ENCODE measurements around the gene KCNAB1. TPM values are rescaled to one million over a fixed set of nuclear protein-coding genes. Genes with fewer than 3 reads are reported as not detected.
"Not testable (repeated sequence)": the region's sequence is repeated elsewhere in the genome, so short reads cannot be mapped to it uniquely, and the experiment has no call there.

Gene KCNAB1
- total RNA-seq, 2 donors from 2014 or later = not detected

DNA sequence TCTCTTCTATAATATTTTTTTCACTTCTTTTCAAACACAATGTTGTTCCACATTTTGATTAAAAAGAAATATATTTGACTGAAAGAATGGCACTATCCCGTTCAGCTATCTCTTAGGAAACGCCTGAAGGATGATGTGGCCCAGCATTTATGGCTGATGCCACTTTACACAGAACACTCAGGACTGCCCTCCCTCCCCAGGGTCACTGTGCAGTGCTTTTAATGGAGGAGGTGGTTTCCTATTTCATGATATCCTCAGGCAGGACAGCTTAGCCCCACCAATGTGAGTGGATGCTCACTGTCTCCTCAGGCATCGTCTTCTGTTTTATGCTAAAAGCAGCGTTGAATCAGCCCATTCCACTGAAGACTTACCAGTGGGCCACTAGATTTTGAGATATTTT is 135.9 kb downstream of the KCNAB1 start:
- ATAC-seq (replicated peaks in 1 of 2) = no peak
- H3K4me1 Mint-ChIP-seq (ENCODE audit: low read depth) = no peaks in the 10 kb centered on the region

GRCh38 chr3:156256945-156257344 is 136.6 kb downstream of the KCNAB1 start:
- ATAC-seq (replicated peaks in 1 of 2) = no peak
- Mint-ChIP-seq H3K4me3 (no peak overlapping the region), H3K4me1 (ENCODE audit: low read depth) (no peaks in the 10 kb centered on the region), H3K27ac (no peak overlapping the region), H3K27me3 (ENCODE audit: low read depth) (no peaks in the 10 kb centered on the region), H3K9me3 (no peaks in the 10 kb centered on the region), H3K36me3 (ENCODE audit: insufficient read depth in 2 of 2) (no peaks in the 10 kb centered on the region)
- no peak for DNase-seq

More for the DNA sequence above, 135.9 kb downstream of the KCNAB1 start:
- H3K27ac Mint-ChIP-seq = no peak overlapping the region
- no peaks in the 10 kb centered on the region for H3K9me3 Mint-ChIP-seq
- H3K4me3 Mint-ChIP-seq = no peak overlapping the region
- H3K36me3 Mint-ChIP-seq (ENCODE audit: insufficient read depth in 2 of 2) = no peaks in the 10 kb centered on the region
- no peak for DNase-seq
- H3K27me3 Mint-ChIP-seq (ENCODE audit: low read depth) = peaks cover 2% of the 10 kb centered on the region

GRCh38 chr3:156258301-156258700 is 137.9 kb downstream of the KCNAB1 start:
- Mint-ChIP-seq H3K4me1 (ENCODE audit: low read depth) (no peaks in the 10 kb centered on the region), H3K36me3 (ENCODE audit: insufficient read depth in 2 of 2) (no peaks in the 10 kb centered on the region), H3K4me3 (no peak overlapping the region), H3K27me3 (ENCODE audit: low read depth) (no peaks in the 10 kb centered on the region), H3K9me3 (no peaks in the 10 kb centered on the region), H3K27ac (no peak overlapping the region)
- no peak for ATAC-seq (replicated peaks in 1 of 2)
- DNase-seq = no peak

- no peaks in the 10 kb centered on the region for H3K4me1 Mint-ChIP-seq (ENCODE audit: low read depth)
- no peaks in the 10 kb centered on the region for H3K9me3 Mint-ChIP-seq
- H3K36me3 Mint-ChIP-seq (ENCODE audit: insufficient read depth in 2 of 2) = no peaks in the 10 kb centered on the region
- no peak overlapping the region for H3K27ac Mint-ChIP-seq
- peaks cover under 1% of the 10 kb centered on the region for H3K27me3 Mint-ChIP-seq (ENCODE audit: low read depth)
- ATAC-seq (replicated peaks in 1 of 2) (no peak), DNase-seq (no peak)
- no peak overlapping the region for H3K4me3 Mint-ChIP-seq
These were observed 139.5 kb downstream of the KCNAB1 start for GRCh38 chr3:156259896-156260295.

- H3K4me1 Mint-ChIP-seq (ENCODE audit: low read depth) = no peaks in the 10 kb centered on the region
- H3K27ac Mint-ChIP-seq = no peak overlapping the region
- no peaks in the 10 kb centered on the region for H3K36me3 Mint-ChIP-seq (ENCODE audit: insufficient read depth in 2 of 2)
- no peak for DNase-seq
- H3K4me3 Mint-ChIP-seq = no peak overlapping the region
- no peak for ATAC-seq (replicated peaks in 1 of 2)
- H3K9me3 Mint-ChIP-seq = no peaks in the 10 kb centered on the region
- peaks cover 5% of the 10 kb centered on the region for H3K27me3 Mint-ChIP-seq (ENCODE audit: low read depth)
These were observed 140.0 kb downstream of the KCNAB1 start for GRCh38 chr3:156260331-156260730.

- peaks cover 12% of the 10 kb centered on the region for H3K27me3 Mint-ChIP-seq (ENCODE audit: low read depth)
- H3K4me1 Mint-ChIP-seq (ENCODE audit: low read depth) = no peaks in the 10 kb centered on the region
- H3K27ac Mint-ChIP-seq = no peak overlapping the region
- H3K4me3 Mint-ChIP-seq = no peak overlapping the region
- ATAC-seq (replicated peaks in 1 of 2) = no peak
- DNase-seq = no peak
- H3K36me3 Mint-ChIP-seq (ENCODE audit: insufficient read depth in 2 of 2) = no peaks in the 10 kb centered on the region
- no peaks in the 10 kb centered on the region for H3K9me3 Mint-ChIP-seq
These were observed 144.4 kb downstream of the KCNAB1 start for GRCh38 chr3:156264771-156265170.

DNA sequence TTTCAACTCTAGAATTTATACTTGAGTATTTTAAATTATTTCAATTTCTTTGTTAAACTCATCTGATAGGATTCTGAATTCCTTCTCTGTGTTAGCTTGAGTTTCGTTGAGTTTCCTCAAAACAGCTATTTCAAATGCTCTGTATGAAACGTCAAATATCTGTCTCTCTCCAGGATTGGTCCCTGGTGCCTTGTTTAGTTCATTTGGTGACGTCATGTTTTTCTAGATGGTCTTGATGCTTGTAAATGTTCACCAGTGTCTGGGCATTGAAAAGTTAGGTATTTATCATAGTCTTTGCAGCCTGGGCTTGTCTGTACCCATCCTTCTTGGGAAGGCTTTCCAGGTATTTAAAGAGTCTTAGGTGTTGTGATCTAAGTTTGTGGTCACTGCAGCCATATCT is 151.1 kb downstream of the KCNAB1 start:
- no peaks in the 10 kb centered on the region for H3K4me1 Mint-ChIP-seq (ENCODE audit: low read depth)
- no peak for DNase-seq
- no peak overlapping the region for H3K27ac Mint-ChIP-seq
- no peak for ATAC-seq (replicated peaks in 1 of 2)
- H3K4me3 Mint-ChIP-seq = no peak overlapping the region
- peaks cover 2% of the 10 kb centered on the region for H3K27me3 Mint-ChIP-seq (ENCODE audit: low read depth)
- peaks cover 2% of the 10 kb centered on the region in 2 donors for H3K9me3 Mint-ChIP-seq
- H3K36me3 Mint-ChIP-seq (ENCODE audit: insufficient read depth in 2 of 2) = peaks cover 0 to 2% of the 10 kb centered on the region in 2 donors

- Mint-ChIP-seq H3K4me1 (ENCODE audit: low read depth) (no peaks in the 10 kb centered on the region), H3K4me3 (no peak overlapping the region), H3K9me3 (peaks cover 2% of the 10 kb centered on the region in 2 donors), H3K27me3 (ENCODE audit: low read depth) (peaks cover 8% of the 10 kb centered on the region), H3K27ac (no peak overlapping the region), H3K36me3 (ENCODE audit: insufficient read depth in 2 of 2) (peaks cover 0 to 2% of the 10 kb centered on the region in 2 donors)
- DNase-seq (no peak), ATAC-seq (replicated peaks in 1 of 2) (no peak)
These were observed 151.8 kb downstream of the KCNAB1 start for GRCh38 chr3:156271995-156272719.

DNA sequence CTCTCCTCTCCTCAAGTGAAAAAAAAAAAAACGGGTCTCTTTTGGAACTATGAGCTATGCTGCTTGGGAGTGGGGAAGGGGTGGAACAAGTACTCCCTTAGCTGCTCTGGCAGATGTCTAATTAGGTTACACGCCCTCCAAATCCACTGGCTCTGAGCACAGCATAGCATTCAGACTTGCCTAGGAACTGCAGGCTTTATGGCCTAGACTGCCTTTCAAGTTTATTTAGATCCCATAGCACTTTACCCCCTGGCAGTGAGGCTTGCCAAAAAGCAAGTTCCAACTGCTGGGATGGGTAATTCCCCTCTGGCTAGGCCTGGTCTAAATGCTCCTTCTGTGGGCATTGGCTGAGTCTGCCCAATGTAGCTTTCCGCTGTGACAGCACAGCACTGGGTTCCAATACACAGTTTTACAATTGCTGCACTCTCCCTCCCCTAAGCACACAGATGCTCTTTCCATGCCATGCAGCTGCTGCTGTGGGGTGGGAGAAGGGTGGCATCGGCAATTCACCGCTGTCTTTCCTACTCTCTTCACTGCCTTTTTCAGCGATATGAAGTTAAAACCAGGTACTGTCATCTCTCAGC is 152.8 kb downstream of the KCNAB1 start:
- no peak overlapping the region for H3K27ac Mint-ChIP-seq
- peaks cover 2% of the 10 kb centered on the region in 2 donors for H3K9me3 Mint-ChIP-seq
- no peak for ATAC-seq (replicated peaks in 1 of 2)
- peaks cover 9% of the 10 kb centered on the region for H3K27me3 Mint-ChIP-seq (ENCODE audit: low read depth)
- no peak for DNase-seq
- H3K4me1 Mint-ChIP-seq (ENCODE audit: low read depth) = no peaks in the 10 kb centered on the region
- H3K4me3 Mint-ChIP-seq = no peak overlapping the region
- peaks cover 0 to 2% of the 10 kb centered on the region in 2 donors for H3K36me3 Mint-ChIP-seq (ENCODE audit: insufficient read depth in 2 of 2)

DNA sequence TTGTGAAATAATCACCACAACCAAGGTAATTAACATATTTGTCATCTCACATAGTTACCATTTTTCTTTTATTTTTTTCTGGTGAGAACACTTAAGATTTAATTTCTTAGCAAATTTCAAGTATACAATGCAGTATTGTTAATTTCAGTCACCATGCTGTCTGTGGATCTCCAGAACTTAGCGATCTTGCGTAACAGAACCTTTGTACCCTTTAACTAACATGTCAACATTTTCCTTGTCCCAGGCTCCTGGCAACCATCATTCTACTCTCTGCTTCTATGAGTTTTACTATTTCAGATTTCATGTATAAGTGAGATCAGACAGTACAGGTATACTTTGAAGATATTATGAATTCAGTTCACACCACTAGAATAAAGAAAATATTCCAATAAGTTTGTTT is 154.4 kb downstream of the KCNAB1 start:
- H3K27me3 Mint-ChIP-seq (ENCODE audit: low read depth) = peaks cover 9% of the 10 kb centered on the region

DNA sequence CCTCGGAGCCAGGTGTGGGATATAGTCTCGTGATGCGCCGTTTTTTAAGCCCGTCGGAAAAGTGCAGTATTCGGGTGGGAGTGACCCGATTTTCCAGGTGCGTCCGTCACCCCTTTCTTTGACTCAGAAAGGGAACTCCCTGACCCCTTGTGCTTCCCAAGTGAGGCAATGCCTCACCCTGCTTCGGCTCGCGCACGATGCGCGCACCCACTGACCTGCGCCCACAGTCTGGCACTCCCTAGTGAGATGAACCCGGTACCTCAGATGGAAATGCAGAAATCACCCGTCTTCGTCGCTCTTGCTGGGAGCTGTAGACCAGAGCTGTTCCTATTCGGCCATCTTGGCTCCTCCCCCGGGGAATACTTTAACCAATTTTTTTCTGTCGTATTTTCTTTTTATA is 164.3 kb downstream of the KCNAB1 start:
- H3K9me3 Mint-ChIP-seq; H3K4me3 Mint-ChIP-seq; H3K36me3 Mint-ChIP-seq (ENCODE audit: insufficient read depth in 2 of 2); H3K4me1 Mint-ChIP-seq (ENCODE audit: low read depth); ATAC-seq (replicated peaks in 1 of 2); DNase-seq; H3K27ac Mint-ChIP-seq: not testable (repeated sequence)
- peaks cover 16% of the 10 kb centered on the region for H3K27me3 Mint-ChIP-seq (ENCODE audit: low read depth)

More for the DNA sequence above, 154.4 kb downstream of the KCNAB1 start:
- no peak overlapping the region for H3K27ac Mint-ChIP-seq
- no peak overlapping the region for H3K4me3 Mint-ChIP-seq
- ATAC-seq (replicated peaks in 1 of 2) (no peak), DNase-seq (no peak)
- peaks cover 2% of the 10 kb centered on the region in 2 donors for H3K9me3 Mint-ChIP-seq
- peaks cover 0 to 2% of the 10 kb centered on the region in 2 donors for H3K36me3 Mint-ChIP-seq (ENCODE audit: insufficient read depth in 2 of 2)
- no peaks in the 10 kb centered on the region for H3K4me1 Mint-ChIP-seq (ENCODE audit: low read depth)

- Mint-ChIP-seq H3K4me1 (ENCODE audit: low read depth) (no peaks in the 10 kb centered on the region), H3K27ac (no peak overlapping the region), H3K9me3 (no peaks in the 10 kb centered on the region), H3K36me3 (ENCODE audit: insufficient read depth in 2 of 2) (no peaks in the 10 kb centered on the region), H3K4me3 (no peak overlapping the region), H3K27me3 (ENCODE audit: low read depth) (peaks cover 26% of the 10 kb centered on the region)
- ATAC-seq (replicated peaks in 1 of 2) = no peak
- DNase-seq = no peak
These were observed 165.2 kb downstream of the KCNAB1 start for GRCh38 chr3:156285626-156286025.

DNA sequence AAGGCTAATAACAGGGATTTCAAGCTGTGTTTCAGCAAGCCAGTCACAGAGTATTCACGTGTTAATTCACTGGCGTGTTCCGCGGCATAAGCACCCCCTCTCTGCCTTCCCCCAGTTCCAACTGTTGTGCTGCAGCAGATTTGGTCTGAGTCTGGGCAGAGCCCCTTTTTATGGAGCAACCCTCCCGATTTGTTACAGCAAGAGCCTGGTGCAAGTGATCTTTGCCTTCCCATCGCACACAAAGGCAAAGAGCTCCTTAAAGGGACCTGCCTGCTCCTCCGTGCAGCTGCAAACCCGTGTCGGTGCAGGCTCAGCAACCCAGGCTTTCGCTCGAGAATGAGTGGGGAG is 170.5 kb downstream of the KCNAB1 start:
- Mint-ChIP-seq H3K4me1 (ENCODE audit: low read depth) (no peaks in the 10 kb centered on the region), H3K27ac (no peak overlapping the region), H3K4me3 (no peak overlapping the region), H3K9me3 (no peaks in the 10 kb centered on the region), H3K36me3 (ENCODE audit: insufficient read depth in 2 of 2) (no peaks in the 10 kb centered on the region), H3K27me3 (ENCODE audit: low read depth) (peaks cover 56% of the 10 kb centered on the region)
- DNase-seq (no peak), ATAC-seq (replicated peaks in 1 of 2) (no peak)

Data from activated T-cell treated with anti-CD3 and anti-CD28 coated beads, Interleukin-2, amount 50 U/mL, for 72 hours (primary cell).